Measurements from ENCODE around the gene F5.

Gene F5

GRCh38 chr1:169572187-169572586, 14.1 kb downstream of the F5 start:
- no peak overlapping the region for H3K4me2 ChIP-seq
- H3K27ac ChIP-seq, result no peak overlapping the region
- no peaks in the 10 kb centered on the region for H3K79me2 ChIP-seq (ENCODE audit: insufficient read depth, low read depth)
- H3K4me1 ChIP-seq (ENCODE audit: low read depth, poor library complexity, severe bottlenecking), result no peaks in the 10 kb centered on the region
- H3K9ac ChIP-seq, result no peak overlapping the region
- no peak overlapping the region for H3K4me3 ChIP-seq (IDR thresholded peaks at IDR 0.05; ENCODE audit: insufficient read depth, low read depth, low read length)
- H3K36me3 ChIP-seq (ENCODE audit: insufficient read depth), result no peaks in the 10 kb centered on the region
- no peak for TF ChIP-seq CTCF (conservative IDR thresholded peaks at IDR 0.05; ENCODE audit: low read depth, low read length)
- no peak overlapping the region for H2AFZ ChIP-seq (ENCODE audit: low read depth)
- no peaks in the 10 kb centered on the region for H4K20me1 ChIP-seq (ENCODE audit: insufficient read depth)
- no peaks in the 10 kb centered on the region for H3K27me3 ChIP-seq (ENCODE audit: insufficient read depth, low read depth)

GRCh38 chr1:169571450-169571849, 14.8 kb downstream of the F5 start:
- no peaks in the 10 kb centered on the region for H4K20me1 ChIP-seq (ENCODE audit: insufficient read depth)
- H3K79me2 ChIP-seq (ENCODE audit: insufficient read depth, low read depth), result no peaks in the 10 kb centered on the region
- no peak overlapping the region for H2AFZ ChIP-seq (ENCODE audit: low read depth)
- no peaks in the 10 kb centered on the region for H3K36me3 ChIP-seq (ENCODE audit: insufficient read depth)
- H3K27me3 ChIP-seq (ENCODE audit: insufficient read depth, low read depth), result no peaks in the 10 kb centered on the region
- no peak overlapping the region for H3K9ac ChIP-seq
- no peak overlapping the region for H3K4me2 ChIP-seq
- H3K27ac ChIP-seq, result no peak overlapping the region
- H3K4me1 ChIP-seq (ENCODE audit: low read depth, poor library complexity, severe bottlenecking), result no peaks in the 10 kb centered on the region
- TF ChIP-seq CTCF (conservative IDR thresholded peaks at IDR 0.05; ENCODE audit: low read depth, low read length), result no peak
- no peak overlapping the region for H3K4me3 ChIP-seq (IDR thresholded peaks at IDR 0.05; ENCODE audit: insufficient read depth, low read depth, low read length)

GRCh38 chr1:169570172-169570574, 16.1 kb downstream of the F5 start:
- no peak overlapping the region for H3K27ac ChIP-seq
- TF ChIP-seq CTCF (conservative IDR thresholded peaks at IDR 0.05; ENCODE audit: low read depth, low read length), result no peak
- no peaks in the 10 kb centered on the region for H3K4me1 ChIP-seq (ENCODE audit: low read depth, poor library complexity, severe bottlenecking)
- H3K36me3 ChIP-seq (ENCODE audit: insufficient read depth), result no peaks in the 10 kb centered on the region
- no peaks in the 10 kb centered on the region for H3K79me2 ChIP-seq (ENCODE audit: insufficient read depth, low read depth)
- H2AFZ ChIP-seq (ENCODE audit: low read depth), result no peak overlapping the region
- no peak overlapping the region for H3K4me2 ChIP-seq
- no peaks in the 10 kb centered on the region for H3K27me3 ChIP-seq (ENCODE audit: insufficient read depth, low read depth)
- H4K20me1 ChIP-seq (ENCODE audit: insufficient read depth), result no peaks in the 10 kb centered on the region
- H3K4me3 ChIP-seq (IDR thresholded peaks at IDR 0.05; ENCODE audit: insufficient read depth, low read depth, low read length), result no peak overlapping the region
- H3K9ac ChIP-seq, result no peak overlapping the region

GRCh38 chr1:169568497-169568896, 17.8 kb downstream of the F5 start:
- Histone ChIP-seq H3K4me1 (ENCODE audit: low read depth, poor library complexity, severe bottlenecking) (no peaks in the 10 kb centered on the region), H3K79me2 (ENCODE audit: insufficient read depth, low read depth) (no peaks in the 10 kb centered on the region), H3K36me3 (ENCODE audit: insufficient read depth) (no peaks in the 10 kb centered on the region), H4K20me1 (ENCODE audit: insufficient read depth) (no peaks in the 10 kb centered on the region), H3K27me3 (ENCODE audit: insufficient read depth, low read depth) (no peaks in the 10 kb centered on the region), H3K9ac (no peak overlapping the region), H3K27ac (no peak overlapping the region), H2AFZ (ENCODE audit: low read depth) (no peak overlapping the region), H3K4me3 (IDR thresholded peaks at IDR 0.05; ENCODE audit: insufficient read depth, low read depth, low read length) (no peak overlapping the region), H3K4me2 (no peak overlapping the region)
- TF ChIP-seq CTCF (conservative IDR thresholded peaks at IDR 0.05; ENCODE audit: low read depth, low read length), result no peak
